ENCODE data around the gene SLC1A2. TPM values are rescaled to one million over a fixed set of nuclear protein-coding genes. Genes with fewer than 3 reads are reported as not detected.

The SLC1A2 gene
- total RNA-seq, 1 experiment from 2014 or later: not detected

DNA sequence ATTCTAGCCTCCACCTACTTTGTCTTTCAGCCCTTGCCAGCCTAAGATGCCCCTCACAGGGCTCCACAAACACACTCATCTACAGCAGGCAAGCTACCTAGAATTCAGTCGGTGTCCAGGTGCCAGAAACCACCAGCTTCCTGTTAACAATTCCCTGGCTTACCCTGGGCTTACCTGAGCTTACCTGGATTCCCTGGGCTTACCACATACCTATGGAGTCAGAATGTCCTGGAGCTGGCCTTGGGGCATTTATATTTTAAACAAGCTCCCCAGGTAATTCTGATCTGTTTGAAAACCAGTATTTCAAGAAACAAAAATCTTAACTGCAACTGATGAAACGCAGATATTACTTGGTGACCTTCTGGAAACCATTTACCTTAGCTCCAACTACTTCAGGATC lies 123.6 kb downstream of the SLC1A2 start:
- in situ Hi-C loops (cut with HindIII; ENCODE audit: low pct_unique_long_range_greater_than_20kb, low sequenced_read_pairs): no loop called here
- no peak for DNase-seq (ENCODE audit: low read depth)

GRCh38 chr11:35293699-35294098 lies 125.7 kb downstream of the SLC1A2 start:
- in situ Hi-C loops (cut with HindIII; ENCODE audit: low pct_unique_long_range_greater_than_20kb, low sequenced_read_pairs): no loop called here
- DNase-seq (ENCODE audit: low read depth): no peak

GRCh38 chr11:35293035-35293434 lies 126.3 kb downstream of the SLC1A2 start:
- no peak for DNase-seq (ENCODE audit: low read depth)
- in situ Hi-C loops (cut with HindIII; ENCODE audit: low pct_unique_long_range_greater_than_20kb, low sequenced_read_pairs): no loop called here

- no peak for DNase-seq (ENCODE audit: low read depth)
- in situ Hi-C loops (cut with HindIII; ENCODE audit: low pct_unique_long_range_greater_than_20kb, low sequenced_read_pairs): no loop called here
Observed at GRCh38 chr11:35292279-35292678, 127.1 kb downstream of the SLC1A2 start.

- in situ Hi-C loops (cut with HindIII; ENCODE audit: low pct_unique_long_range_greater_than_20kb, low sequenced_read_pairs): no loop called here
Observed at GRCh38 chr11:35290876-35291275, 128.5 kb downstream of the SLC1A2 start.

GRCh38 chr11:35289821-35290220 lies 129.5 kb downstream of the SLC1A2 start:
- in situ Hi-C loops (cut with HindIII; ENCODE audit: low pct_unique_long_range_greater_than_20kb, low sequenced_read_pairs): no loop called here
- DNase-seq (ENCODE audit: low read depth): no peak

More at GRCh38 chr11:35290876-35291275, 128.5 kb downstream of the SLC1A2 start:
- no peak for DNase-seq (ENCODE audit: low read depth)

- no peak for DNase-seq (ENCODE audit: low read depth)
- in situ Hi-C loops (cut with HindIII; ENCODE audit: low pct_unique_long_range_greater_than_20kb, low sequenced_read_pairs): no loop called here
Observed at GRCh38 chr11:35288817-35289541, 130.4 kb downstream of the SLC1A2 start.

DNA sequence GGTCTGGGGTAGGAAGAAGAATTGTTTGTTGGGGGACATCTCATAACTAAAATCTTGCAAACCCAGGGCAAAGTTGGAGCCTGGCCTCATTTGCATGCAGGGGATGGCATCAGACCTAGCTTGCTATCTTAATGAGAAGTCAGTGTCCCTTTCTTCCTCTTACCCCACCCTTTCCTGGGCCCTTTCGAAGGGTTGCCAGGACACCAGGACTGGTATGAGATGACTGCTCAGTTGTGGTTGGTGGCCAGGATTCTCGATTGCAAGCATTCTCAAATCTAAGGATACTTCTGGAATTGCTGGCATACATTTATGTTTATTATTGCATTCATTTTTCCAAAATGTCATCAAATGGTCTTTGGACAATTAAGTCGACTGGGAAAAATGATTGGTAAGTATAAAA lies 131.0 kb downstream of the SLC1A2 start:
- in situ Hi-C loops (cut with HindIII; ENCODE audit: low pct_unique_long_range_greater_than_20kb, low sequenced_read_pairs): no loop called here

DNA sequence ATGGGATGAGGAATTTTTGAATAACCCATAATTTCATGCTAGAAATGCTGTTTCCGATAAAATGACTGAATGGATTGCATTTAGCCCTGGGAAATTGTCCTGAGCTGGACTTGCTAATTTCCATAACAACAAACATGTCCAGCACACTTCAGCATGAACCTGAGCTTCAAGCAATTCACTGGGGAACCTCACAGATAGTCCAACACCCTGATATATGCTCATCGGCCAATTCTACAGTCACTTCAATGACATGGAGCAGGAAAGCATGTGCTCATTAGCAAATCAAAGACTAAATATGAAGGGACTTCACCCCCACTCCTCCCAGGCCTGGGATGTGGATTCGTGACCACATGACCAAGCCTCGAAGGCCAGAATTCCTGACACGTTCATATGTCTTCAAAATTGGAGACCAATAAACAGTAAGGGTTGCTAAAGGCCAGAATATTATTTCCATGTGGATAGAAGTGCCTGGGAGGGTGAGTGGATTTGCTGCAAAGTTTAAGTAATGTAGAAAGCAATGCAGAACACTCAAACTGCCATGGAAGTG lies 131.9 kb downstream of the SLC1A2 start:
- in situ Hi-C loops (cut with HindIII; ENCODE audit: low pct_unique_long_range_greater_than_20kb, low sequenced_read_pairs): no loop called here
- DNase-seq (ENCODE audit: low read depth): no peak

More for the DNA sequence above, 131.0 kb downstream of the SLC1A2 start:
- no peak for DNase-seq (ENCODE audit: low read depth)

DNA sequence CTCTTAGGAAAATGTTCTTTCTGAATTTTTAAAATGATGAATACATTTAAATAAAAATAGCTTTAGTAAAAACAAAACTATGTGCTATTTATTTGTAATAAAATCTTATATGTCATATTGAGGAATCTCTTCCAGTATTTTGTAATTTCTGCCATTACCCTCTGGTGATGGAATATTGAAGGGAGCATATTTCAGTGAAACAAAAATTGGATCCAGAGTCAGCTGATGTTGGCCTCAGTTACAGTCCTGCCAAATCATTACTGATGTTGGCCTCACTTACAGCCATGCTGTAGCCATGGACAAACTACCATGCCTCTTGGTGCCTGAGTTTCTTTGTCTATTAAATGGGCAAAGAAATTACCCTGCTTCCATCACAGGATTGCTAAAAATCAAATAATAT lies 133.2 kb downstream of the SLC1A2 start:
- no peak for DNase-seq (ENCODE audit: low read depth)
- in situ Hi-C loops (cut with HindIII; ENCODE audit: low pct_unique_long_range_greater_than_20kb, low sequenced_read_pairs): no loop called here

DNA sequence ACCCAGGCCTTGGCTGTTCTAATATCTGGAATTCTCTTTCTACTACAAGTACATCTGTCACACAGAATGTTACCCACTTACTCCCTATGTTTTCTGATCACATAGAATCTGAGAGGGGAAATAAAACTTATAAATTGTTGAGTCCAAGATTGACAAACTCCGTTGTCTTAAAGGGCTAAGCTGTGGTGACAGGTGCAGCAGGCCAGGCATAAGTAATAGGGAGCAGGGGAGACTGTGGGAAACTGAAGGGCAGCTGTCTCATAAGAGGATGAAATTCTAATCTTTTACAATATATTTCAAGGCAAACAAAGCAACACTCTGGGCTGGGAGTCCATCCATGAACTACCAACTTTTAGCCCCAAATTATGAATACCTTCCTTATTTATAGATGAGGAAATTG lies 133.9 kb downstream of the SLC1A2 start:
- DNase-seq (ENCODE audit: low read depth): no peak
- in situ Hi-C loops (cut with HindIII; ENCODE audit: low pct_unique_long_range_greater_than_20kb, low sequenced_read_pairs): no loop called here

DNA sequence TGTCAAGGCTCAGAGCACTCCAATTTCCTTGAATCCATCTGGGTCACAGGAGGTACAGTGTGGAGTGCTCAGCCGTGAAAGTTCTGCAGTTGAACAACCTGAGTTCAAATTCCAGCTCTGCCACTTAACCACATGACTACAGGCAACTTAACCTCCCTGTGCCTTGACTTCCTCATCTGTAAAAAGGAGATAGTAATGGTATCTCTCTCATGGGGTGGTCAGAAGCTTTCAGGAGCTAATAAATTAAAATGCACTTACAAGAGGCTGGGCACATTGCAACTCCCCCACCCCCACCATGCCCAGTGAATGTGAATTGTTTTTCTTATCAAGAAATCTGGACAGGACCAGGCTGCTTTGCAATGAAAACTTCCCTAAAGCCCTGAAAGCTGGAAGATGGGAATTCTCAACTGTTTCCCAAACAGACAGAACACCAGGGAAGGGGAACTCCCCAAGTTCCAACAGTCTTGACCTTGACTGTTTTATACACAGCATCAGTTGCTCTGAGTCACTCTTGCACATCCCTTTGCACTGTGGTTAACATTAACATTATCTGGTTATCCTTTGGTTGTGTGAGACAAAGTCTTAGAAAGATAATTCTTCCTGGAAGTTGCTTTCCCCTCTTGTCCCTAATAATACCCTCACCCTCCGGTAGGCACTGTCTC lies 137.0 kb downstream of the SLC1A2 start:
- DNase-seq (ENCODE audit: low read depth): peak; percentile 72
- in situ Hi-C loops (cut with HindIII; ENCODE audit: low pct_unique_long_range_greater_than_20kb, low sequenced_read_pairs): no loop called here

DNA sequence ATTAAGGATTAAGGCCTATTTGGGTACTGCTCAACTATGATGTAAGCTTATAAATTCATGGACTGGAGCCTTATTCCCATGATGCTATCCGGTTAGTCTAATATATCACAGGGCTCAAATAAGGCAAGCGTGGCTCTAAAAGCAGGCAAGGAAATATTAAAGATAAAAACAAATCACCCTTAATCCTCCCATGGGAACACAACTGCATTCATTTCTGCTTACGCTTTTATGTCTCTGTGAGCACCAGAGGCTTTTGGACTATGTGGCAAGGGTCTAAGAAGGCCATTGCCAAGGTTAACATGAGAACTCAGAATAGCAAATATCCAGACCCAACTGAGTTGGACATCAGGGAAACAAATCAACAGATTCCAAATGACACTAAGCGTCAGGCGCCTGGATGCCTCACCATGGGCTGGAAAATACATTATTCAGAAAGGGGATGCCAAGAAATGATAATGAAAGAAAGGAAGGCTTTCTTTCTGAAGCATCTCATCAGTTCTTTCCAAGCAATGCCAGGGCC lies 138.1 kb downstream of the SLC1A2 start:
- in situ Hi-C loops (cut with HindIII; ENCODE audit: low pct_unique_long_range_greater_than_20kb, low sequenced_read_pairs): no loop called here
- no peak for DNase-seq (ENCODE audit: low read depth)

DNA sequence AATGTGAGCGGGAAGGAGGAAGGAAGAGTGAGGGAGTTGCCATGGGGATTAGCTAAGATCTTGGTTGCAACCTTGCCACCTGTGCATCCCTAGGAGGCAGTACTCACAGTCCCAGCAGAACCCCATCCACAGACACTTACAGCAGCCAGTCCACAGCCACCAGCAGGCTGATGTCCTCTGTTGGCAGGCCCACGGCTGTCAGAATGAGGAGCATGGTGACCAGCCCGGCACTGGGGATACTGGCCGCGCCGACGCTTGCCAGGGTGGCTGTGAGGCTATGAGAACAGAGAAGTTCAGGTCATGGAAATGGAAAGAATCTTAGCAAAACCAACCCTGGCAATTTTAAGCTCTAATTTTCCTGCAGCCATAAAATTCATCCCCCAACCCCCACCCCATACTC lies 138.6 kb downstream of the SLC1A2 start:
- DNase-seq (ENCODE audit: low read depth): no peak
- in situ Hi-C loops (cut with HindIII; ENCODE audit: low pct_unique_long_range_greater_than_20kb, low sequenced_read_pairs): no loop called here

DNA sequence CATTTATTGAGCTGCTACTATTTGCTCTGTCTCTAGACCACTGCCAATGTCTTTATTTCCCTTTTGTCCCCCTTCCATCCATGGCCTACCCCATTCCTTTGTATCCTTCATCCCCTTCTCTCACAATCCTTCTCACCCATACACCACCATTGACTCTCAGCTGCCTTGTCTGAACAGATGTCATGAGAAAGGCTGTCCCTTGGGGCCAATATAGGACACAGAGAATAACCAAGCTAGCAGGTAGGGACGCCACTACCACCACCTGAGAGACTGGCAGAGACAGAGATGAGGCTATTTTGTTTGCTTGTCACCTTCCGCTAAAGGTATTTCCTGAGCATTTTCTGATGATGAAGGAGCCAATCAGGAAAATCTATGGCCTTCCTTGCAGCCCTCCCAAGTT lies 141.5 kb downstream of the SLC1A2 start:
- no peak for DNase-seq (ENCODE audit: low read depth)
- in situ Hi-C loops (cut with HindIII; ENCODE audit: low pct_unique_long_range_greater_than_20kb, low sequenced_read_pairs): no loop called here

DNA sequence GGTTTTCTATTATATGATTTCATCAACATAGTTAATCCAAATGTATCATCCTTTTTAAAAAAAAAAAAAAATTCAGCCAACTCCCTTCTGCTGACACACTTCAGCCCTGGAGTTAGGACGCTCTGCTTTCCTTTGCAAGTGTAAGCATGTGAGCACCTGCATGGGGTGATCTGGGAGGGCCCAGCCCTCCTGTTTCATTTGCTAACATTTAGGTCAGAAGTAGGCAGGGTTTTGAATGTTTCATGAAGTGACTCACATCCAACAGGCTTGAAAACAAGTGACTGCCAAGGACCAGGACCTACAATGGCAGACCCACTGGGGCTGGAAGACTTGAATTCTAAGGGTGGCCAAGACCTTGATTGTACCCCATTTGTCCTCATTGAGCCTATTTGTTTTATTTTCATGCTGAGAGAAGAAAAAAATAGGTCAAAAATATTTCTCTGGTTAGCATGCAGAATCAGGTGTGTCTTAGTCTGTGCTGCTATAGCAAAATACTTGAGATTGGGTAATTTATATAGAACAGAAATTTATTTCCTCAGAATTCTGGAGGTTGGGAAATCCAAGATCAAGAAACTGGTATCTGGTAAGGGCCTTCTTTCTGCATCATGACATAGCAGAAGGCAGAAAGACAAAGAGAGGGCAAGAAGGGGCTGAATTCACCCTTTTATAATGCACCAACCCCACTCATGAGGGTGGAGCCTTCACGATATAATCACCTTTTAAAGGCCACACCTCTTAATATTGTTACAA lies 142.8 kb downstream of the SLC1A2 start:
- peak; percentile 65 for DNase-seq (ENCODE audit: low read depth)
- in situ Hi-C loops (cut with HindIII; ENCODE audit: low pct_unique_long_range_greater_than_20kb, low sequenced_read_pairs): no loop called here

- peak; percentile 6 for DNase-seq (ENCODE audit: low read depth)
- in situ Hi-C loops (cut with HindIII; ENCODE audit: low pct_unique_long_range_greater_than_20kb, low sequenced_read_pairs): no loop called here
Observed at GRCh38 chr11:35275786-35276170, 143.6 kb downstream of the SLC1A2 start.

GRCh38 chr11:35274909-35275785 lies 144.2 kb downstream of the SLC1A2 start:
- in situ Hi-C loops (cut with HindIII; ENCODE audit: low pct_unique_long_range_greater_than_20kb, low sequenced_read_pairs): no loop called here
- DNase-seq (ENCODE audit: low read depth): peak; percentile 28

Measured in Caki2 (cell line).